HG02973 (cell line): ENCODE measurements around the gene ELL.
"Not testable (repeated sequence)": the region's sequence is repeated elsewhere in the genome, so short reads cannot be mapped to it uniquely, and the experiment has no call there.

Experiments used
- ATAC-seq: cut with Tn5 transposase; IDR thresholded peaks from one replicate; pipeline ENCODE4 v1.9.1; 2021; ENCODE audit warnings: moderate library complexity; ENCODE audit not compliant: unreplicated experiment

The ELL gene

DNA sequence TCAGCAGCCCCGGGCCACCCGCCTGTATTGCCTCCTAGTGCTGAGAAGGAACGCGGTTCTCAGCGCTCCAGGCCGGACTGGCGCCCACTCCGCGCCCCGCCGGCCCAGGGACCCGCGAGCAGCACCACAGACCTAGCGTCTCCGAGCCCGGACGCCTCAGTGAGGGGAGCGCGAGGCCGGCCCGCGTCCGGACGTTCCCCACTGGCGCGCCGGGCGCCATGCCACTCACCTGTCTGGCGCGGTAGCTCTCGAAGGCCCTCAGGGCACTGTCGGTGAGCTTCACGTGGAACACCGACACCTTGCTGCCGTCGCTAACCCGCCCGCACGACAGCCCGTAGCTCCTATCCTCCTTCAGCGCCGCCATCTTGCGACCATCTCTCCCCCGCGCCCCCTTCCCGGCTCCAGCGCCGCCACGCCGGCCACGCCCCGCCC is at the start of gene ELL:
ELL (minus strand) TSS at position 379 of the 432 bp plus-strand sequence; CDS start at position 364, 15 bp downstream.
- ATAC-seq, result peak; percentile 7

- no peak for ATAC-seq
Measured at GRCh38 chr19:18568367-18568766, 46.5 kb upstream of the ELL start.

GRCh38 chr19:18566953-18567352 is 45.1 kb upstream of the ELL start:
- no peak for ATAC-seq

DNA sequence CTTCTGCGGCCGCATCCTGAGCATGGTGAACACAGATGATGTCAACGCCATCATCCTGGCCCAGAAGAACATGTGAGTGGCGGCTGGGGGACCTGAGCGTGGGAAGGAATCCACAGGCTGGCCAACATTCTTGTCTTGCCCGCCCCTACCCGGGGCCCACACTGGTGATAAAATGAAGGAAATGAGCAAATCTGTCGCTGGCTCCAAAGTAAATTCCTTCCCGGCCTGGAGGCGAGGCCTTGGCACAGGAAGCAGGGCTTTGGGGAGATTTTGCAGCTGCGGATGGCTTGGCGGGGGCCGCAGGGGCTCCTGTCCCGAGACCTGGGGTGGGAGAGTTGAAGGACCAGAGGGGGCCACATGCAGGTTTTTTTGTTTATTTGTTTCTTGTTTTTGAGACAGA is 40.2 kb upstream of the ELL start:
- no peak for ATAC-seq

DNA sequence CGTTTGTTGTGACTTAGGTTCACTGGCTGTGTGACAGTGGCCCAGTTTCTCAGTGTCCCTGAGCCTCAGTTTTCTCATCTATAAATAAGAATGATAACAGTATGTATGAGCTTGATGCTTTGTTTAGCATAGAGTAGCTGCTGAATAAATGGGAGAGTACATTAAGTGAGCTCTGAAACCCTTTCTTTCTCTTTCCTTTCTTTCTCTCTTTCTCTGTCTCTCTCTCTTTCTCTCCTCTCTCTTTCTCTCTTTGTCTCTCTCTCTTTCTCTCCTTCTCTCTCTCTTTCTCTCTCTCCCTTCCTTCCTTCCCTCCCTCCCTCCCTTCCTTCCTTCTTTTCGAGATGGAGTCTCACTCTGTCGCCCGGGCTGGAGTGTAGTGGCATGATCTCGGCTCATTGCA is 37.8 kb upstream of the ELL start:
- ATAC-seq, result no peak

GRCh38 chr19:18558604-18559003 is 36.7 kb upstream of the ELL start:
- no peak for ATAC-seq

DNA sequence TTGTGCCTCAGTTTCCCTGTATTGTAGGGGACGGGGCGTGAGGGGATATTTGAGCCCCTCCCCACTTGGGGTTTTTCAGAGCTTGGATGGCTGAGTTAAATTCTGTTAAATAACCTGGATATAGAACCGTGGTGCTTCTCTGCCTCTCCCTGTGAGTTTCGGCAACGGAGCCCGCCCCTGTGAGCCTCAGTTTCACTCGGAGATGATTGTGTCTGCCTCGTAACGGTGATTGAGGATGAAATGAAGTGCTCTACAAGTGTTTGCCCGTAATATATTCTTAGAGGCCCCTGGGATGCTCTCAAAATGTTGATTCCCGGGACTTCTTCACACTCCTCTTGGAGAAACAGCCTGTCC is 36.3 kb upstream of the ELL start:
- ATAC-seq, result no peak

GRCh38 chr19:18557411-18558201 is 35.7 kb upstream of the ELL start, which contains the start of gene KXD1:
Gene KXD1, plus strand, starts transcription at chr19:18557870. Its CDS starts 4,187 bp downstream, at chr19:18562057.
- ATAC-seq, result peak; percentile 91

DNA sequence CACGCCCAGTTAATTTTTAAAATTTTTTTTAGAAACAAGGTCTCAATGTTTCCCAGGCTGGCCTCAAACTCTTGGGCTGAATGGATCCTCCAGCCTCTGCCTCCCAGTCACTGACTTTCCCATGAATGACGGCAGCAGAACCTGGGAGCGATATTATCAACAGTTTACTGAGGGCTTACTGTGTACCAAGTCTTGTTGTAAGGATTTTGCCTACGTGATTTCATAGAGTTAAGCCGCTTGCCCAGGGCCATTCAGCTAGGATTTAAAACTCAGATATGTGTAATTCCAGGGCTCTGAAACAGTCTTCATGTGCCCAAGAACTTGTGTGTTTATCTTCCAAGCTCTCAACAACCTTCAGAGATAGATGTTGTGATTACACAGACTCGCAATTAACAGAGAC is 29.8 kb upstream of the ELL start:
- no peak for ATAC-seq

DNA sequence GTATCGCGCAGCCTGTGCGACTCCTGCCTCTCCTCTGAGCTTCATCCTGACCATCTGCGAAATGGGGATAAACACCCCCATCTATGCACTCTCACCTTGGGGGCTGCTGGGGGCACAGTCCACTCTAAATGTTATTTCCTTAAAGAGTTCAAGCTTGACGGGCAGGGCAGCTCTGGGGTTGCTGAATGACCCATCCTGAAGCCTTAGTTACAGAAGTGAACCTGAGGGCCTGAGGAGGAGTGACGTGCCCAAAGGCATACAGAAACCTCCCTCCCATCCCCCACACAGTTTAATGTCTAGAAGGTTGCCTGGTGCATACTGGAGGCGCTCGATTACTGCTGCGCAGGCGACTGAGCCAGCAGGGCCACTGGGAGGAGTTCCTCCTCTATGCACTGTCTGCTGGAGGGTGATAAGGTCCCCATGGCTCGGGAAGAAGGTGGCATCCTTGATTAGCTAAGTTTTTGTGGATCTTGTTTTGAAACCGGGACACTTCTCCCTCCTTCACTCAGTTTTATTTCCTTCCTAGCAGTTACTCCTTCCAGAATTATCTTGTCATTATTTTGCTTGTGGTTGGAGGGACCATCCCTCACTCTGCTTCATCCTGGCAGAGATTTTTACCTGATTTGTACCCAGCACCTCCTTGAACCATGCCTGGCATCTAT is 22.1 kb upstream of the ELL start:
- ATAC-seq, result no peak

- ATAC-seq, result peak; percentile 81
Measured at GRCh38 chr19:18542941-18543813, 21.3 kb upstream of the ELL start, which contains the start of gene FKBP8. Gene FKBP8, minus strand, starts transcription at chr19:18543573. Its CDS starts 1,603 bp downstream, at chr19:18541970.

- no peak for ATAC-seq
Measured at GRCh38 chr19:18541992-18542940, 20.4 kb upstream of the ELL start.

- ATAC-seq, result no peak
Measured at GRCh38 chr19:18541258-18541991, 19.6 kb upstream of the ELL start.

- not testable (repeated sequence) for ATAC-seq
Measured at GRCh38 chr19:18540200-18540599, 18.3 kb upstream of the ELL start.

DNA sequence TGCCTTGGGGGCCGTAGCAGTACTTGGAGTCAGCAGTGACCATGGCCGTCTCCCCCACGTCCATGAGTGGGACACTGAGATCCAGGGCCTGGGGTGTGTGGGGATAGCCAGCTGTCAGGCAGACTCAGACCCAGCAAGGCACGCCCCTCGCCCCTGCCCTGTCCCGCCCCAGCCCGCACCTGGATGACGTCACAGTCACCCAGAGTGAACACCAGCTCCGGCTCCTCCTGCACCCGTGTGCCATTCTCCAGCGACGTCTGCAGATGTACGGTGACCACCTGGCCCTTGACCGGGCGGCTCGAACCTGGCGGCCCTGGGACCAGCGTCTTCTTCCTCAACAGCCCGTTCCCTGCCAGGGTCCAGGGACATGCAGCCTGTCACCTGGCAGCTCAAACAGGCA is 17.5 kb upstream of the ELL start:
- no peak for ATAC-seq

- no peak for ATAC-seq
Measured at GRCh38 chr19:18538115-18538514, 16.2 kb upstream of the ELL start.

DNA sequence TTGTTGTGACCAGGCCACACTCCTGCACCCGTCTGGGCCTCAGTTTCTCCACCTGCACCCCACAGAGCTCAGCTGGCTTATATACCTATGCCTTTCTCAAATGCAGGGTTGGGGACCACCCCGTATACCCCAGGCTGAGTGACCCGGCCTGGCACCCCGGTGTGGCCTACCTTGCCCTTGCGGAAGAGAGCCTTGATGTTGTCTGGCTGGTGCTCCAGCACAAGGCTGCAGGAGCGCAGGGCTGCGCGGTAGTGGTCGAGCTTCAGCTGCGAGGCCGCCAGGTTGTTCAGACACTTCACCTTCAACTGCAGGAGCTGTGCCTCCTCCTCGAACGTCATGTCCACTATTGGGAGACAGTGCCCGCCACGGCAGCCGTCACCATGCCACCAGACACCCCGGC is 15.6 kb upstream of the ELL start:
- ATAC-seq, result no peak

- no peak for ATAC-seq
Measured at GRCh38 chr19:18536475-18536874, 14.6 kb upstream of the ELL start.

GRCh38 chr19:18533058-18533457 is 11.2 kb upstream of the ELL start:
- no peak for ATAC-seq
